ENCODE measurements around the gene NAT14.

DNA sequence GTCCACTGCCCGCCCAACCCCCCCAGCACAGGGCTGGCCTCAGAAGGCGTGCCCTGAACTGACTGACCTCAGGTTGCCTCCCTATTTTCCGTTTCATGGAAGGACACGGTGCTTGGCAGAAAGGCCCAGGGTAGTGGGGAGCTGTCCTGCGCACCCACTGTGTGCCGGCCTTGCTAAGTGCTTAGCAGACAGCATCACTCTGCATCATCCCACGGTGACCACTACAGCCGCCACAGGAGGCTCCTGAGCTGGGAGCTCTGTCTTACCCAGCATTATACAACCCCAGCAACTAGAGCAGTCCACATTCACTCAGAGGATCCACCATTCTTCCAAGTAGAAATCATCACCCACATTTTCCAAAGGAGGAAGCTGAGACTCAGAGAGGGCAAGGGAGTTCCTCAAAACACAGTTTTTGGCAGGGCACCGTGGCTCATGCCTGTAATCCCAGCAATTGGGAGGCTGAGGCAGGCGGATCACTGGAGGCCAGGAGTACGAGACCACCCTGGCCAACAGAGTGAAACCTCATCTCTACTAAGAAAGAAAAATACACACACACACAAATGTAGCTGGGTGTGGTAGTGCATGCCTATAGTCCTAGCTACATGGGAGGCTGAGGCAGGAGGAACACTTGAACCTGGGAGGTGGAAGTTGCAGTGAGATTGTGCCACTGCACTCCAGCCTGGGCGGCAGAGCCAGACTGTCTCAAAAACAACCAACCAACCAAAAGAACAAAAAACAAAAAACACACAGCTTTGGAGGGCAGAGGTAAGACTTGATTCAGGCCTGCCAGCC, 50.4 kb downstream of the NAT14 start:
- TF ChIP-seq POLR2A (IDR thresholded peaks at IDR 0.05; ENCODE audit: low read length) (no peak), GATA1 (IDR thresholded peaks at IDR 0.05; ENCODE audit: low read depth, low read length) (no peak)
